ENCODE results near the gene STEAP1B.

Gene STEAP1B

GRCh38 chr7:22420973-22421635, 78.9 kb downstream of the STEAP1B start:
- no peak overlapping the region for H3K27ac ChIP-seq (ENCODE audit: low read depth, low read length)

GRCh38 chr7:22420008-22420407, 80.0 kb downstream of the STEAP1B start:
- Histone ChIP-seq H3K36me3 (ENCODE audit: control insufficient read depth in 1 of 2, insufficient read depth in 2 of 2, low read length in 2 of 2) (no peaks in the 10 kb centered on the region), H3K27me3 (ENCODE audit: control insufficient read depth in 1 of 2, insufficient read depth in 2 of 2, low read length in 2 of 2) (no peaks in the 10 kb centered on the region), H3K9ac (ENCODE audit: low read depth in 1 of 2, low read length in 2 of 2) (no peak overlapping the region), H3K4me1 (ENCODE audit: control insufficient read depth in 1 of 2, insufficient read depth in 2 of 2, low read length in 2 of 2) (no peaks in the 10 kb centered on the region), H3K27ac (ENCODE audit: low read depth, low read length) (no peak overlapping the region), H3K9me3 (ENCODE audit: control insufficient read depth in 1 of 2, low read length in 2 of 2) (no peaks in the 10 kb centered on the region), H3K4me3 (ENCODE audit: low read depth in 1 of 2, low read length in 2 of 2) (no peak overlapping the region)

More at GRCh38 chr7:22420973-22421635, 78.9 kb downstream of the STEAP1B start:
- Histone ChIP-seq H3K36me3 (ENCODE audit: control insufficient read depth in 1 of 2, insufficient read depth in 2 of 2, low read length in 2 of 2) (no peaks in the 10 kb centered on the region), H3K27me3 (ENCODE audit: control insufficient read depth in 1 of 2, insufficient read depth in 2 of 2, low read length in 2 of 2) (no peaks in the 10 kb centered on the region), H3K4me3 (ENCODE audit: low read depth in 1 of 2, low read length in 2 of 2) (no peak overlapping the region), H3K9ac (ENCODE audit: low read depth in 1 of 2, low read length in 2 of 2) (no peak overlapping the region), H3K4me1 (ENCODE audit: control insufficient read depth in 1 of 2, insufficient read depth in 2 of 2, low read length in 2 of 2) (no peaks in the 10 kb centered on the region), H3K9me3 (ENCODE audit: control insufficient read depth in 1 of 2, low read length in 2 of 2) (no peaks in the 10 kb centered on the region)

GRCh38 chr7:22419488-22419887, 80.5 kb downstream of the STEAP1B start:
- no peaks in the 10 kb centered on the region for H3K36me3 ChIP-seq (ENCODE audit: control insufficient read depth in 1 of 2, insufficient read depth in 2 of 2, low read length in 2 of 2)
- H3K27ac ChIP-seq (ENCODE audit: low read depth, low read length) = no peak overlapping the region
- no peak overlapping the region for H3K9ac ChIP-seq (ENCODE audit: low read depth in 1 of 2, low read length in 2 of 2)
- no peak overlapping the region for H3K4me3 ChIP-seq (ENCODE audit: low read depth in 1 of 2, low read length in 2 of 2)
- no peaks in the 10 kb centered on the region for H3K27me3 ChIP-seq (ENCODE audit: control insufficient read depth in 1 of 2, insufficient read depth in 2 of 2, low read length in 2 of 2)
- no peaks in the 10 kb centered on the region for H3K9me3 ChIP-seq (ENCODE audit: control insufficient read depth in 1 of 2, low read length in 2 of 2)
- no peaks in the 10 kb centered on the region for H3K4me1 ChIP-seq (ENCODE audit: control insufficient read depth in 1 of 2, insufficient read depth in 2 of 2, low read length in 2 of 2)

GRCh38 chr7:22418251-22419046, 81.5 kb downstream of the STEAP1B start:
- Histone ChIP-seq H3K4me3 (ENCODE audit: low read depth in 1 of 2, low read length in 2 of 2) (no peak overlapping the region), H3K9ac (ENCODE audit: low read depth in 1 of 2, low read length in 2 of 2) (no peak overlapping the region), H3K36me3 (ENCODE audit: control insufficient read depth in 1 of 2, insufficient read depth in 2 of 2, low read length in 2 of 2) (no peaks in the 10 kb centered on the region), H3K9me3 (ENCODE audit: control insufficient read depth in 1 of 2, low read length in 2 of 2) (no peaks in the 10 kb centered on the region), H3K27me3 (ENCODE audit: control insufficient read depth in 1 of 2, insufficient read depth in 2 of 2, low read length in 2 of 2) (no peaks in the 10 kb centered on the region), H3K4me1 (ENCODE audit: control insufficient read depth in 1 of 2, insufficient read depth in 2 of 2, low read length in 2 of 2) (no peaks in the 10 kb centered on the region), H3K27ac (ENCODE audit: low read depth, low read length) (no peak overlapping the region)

- Histone ChIP-seq H3K9me3 (ENCODE audit: control insufficient read depth in 1 of 2, low read length in 2 of 2) (no peaks in the 10 kb centered on the region), H3K4me3 (ENCODE audit: low read depth in 1 of 2, low read length in 2 of 2) (no peak overlapping the region), H3K36me3 (ENCODE audit: control insufficient read depth in 1 of 2, insufficient read depth in 2 of 2, low read length in 2 of 2) (no peaks in the 10 kb centered on the region), H3K4me1 (ENCODE audit: control insufficient read depth in 1 of 2, insufficient read depth in 2 of 2, low read length in 2 of 2) (no peaks in the 10 kb centered on the region), H3K27me3 (ENCODE audit: control insufficient read depth in 1 of 2, insufficient read depth in 2 of 2, low read length in 2 of 2) (no peaks in the 10 kb centered on the region), H3K27ac (ENCODE audit: low read depth, low read length) (no peak overlapping the region), H3K9ac (ENCODE audit: low read depth in 1 of 2, low read length in 2 of 2) (no peak overlapping the region)
Observed at GRCh38 chr7:22417841-22418240, 82.1 kb downstream of the STEAP1B start.

DNA sequence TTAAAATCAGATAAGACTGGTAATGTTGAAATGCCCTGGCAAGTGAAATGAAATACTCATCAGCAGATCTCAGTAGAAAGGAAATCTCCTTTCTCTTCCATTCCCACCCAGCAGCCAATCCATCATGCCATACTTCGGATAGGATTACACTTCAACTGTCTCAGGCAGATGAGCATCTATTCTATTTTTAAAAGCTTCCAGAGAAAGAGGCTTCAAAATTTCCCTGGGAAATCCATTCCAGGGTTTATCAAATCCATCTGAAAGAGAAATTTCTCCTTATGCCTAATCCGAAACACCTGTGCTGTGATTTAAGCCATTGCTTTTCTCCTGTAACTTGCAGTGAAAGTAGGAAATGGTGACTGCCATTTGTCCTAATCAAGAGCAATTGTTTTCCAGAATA, 82.6 kb downstream of the STEAP1B start:
- H3K27ac ChIP-seq (ENCODE audit: low read depth, low read length) = no peak overlapping the region
- H3K9ac ChIP-seq (ENCODE audit: low read depth in 1 of 2, low read length in 2 of 2) = no peak overlapping the region
- H3K4me1 ChIP-seq (ENCODE audit: control insufficient read depth in 1 of 2, insufficient read depth in 2 of 2, low read length in 2 of 2) = no peaks in the 10 kb centered on the region
- no peak overlapping the region for H3K4me3 ChIP-seq (ENCODE audit: low read depth in 1 of 2, low read length in 2 of 2)
- no peaks in the 10 kb centered on the region for H3K36me3 ChIP-seq (ENCODE audit: control insufficient read depth in 1 of 2, insufficient read depth in 2 of 2, low read length in 2 of 2)
- no peaks in the 10 kb centered on the region for H3K27me3 ChIP-seq (ENCODE audit: control insufficient read depth in 1 of 2, insufficient read depth in 2 of 2, low read length in 2 of 2)
- H3K9me3 ChIP-seq (ENCODE audit: control insufficient read depth in 1 of 2, low read length in 2 of 2) = no peaks in the 10 kb centered on the region

GRCh38 chr7:22414424-22414823, 85.6 kb downstream of the STEAP1B start:
- Histone ChIP-seq H3K4me1 (ENCODE audit: control insufficient read depth in 1 of 2, insufficient read depth in 2 of 2, low read length in 2 of 2) (no peaks in the 10 kb centered on the region), H3K9me3 (ENCODE audit: control insufficient read depth in 1 of 2, low read length in 2 of 2) (no peaks in the 10 kb centered on the region), H3K27ac (ENCODE audit: low read depth, low read length) (no peak overlapping the region), H3K27me3 (ENCODE audit: control insufficient read depth in 1 of 2, insufficient read depth in 2 of 2, low read length in 2 of 2) (no peaks in the 10 kb centered on the region), H3K9ac (ENCODE audit: low read depth in 1 of 2, low read length in 2 of 2) (no peak overlapping the region), H3K36me3 (ENCODE audit: control insufficient read depth in 1 of 2, insufficient read depth in 2 of 2, low read length in 2 of 2) (no peaks in the 10 kb centered on the region), H3K4me3 (ENCODE audit: low read depth in 1 of 2, low read length in 2 of 2) (no peak overlapping the region)

DNA sequence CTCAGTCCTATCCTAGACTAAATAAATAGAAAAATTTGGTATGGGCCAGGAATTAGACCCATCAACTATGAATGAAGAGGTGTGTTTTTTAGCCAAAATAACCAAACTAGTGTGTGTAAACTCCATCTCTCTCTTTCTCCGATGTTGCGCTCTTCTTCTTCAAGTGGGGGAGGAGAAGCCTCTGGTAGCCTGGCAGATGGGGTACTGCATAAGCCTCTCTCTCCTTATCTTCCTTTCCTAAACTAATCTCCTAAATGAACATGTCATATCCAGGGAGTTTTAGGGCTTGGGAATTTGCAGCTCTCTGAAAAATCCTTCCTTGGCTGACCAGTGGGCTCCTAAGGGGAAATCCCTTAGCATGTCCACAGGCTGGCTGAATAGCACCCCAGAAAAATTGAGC, 86.8 kb downstream of the STEAP1B start:
- no peaks in the 10 kb centered on the region for H3K36me3 ChIP-seq (ENCODE audit: control insufficient read depth in 1 of 2, insufficient read depth in 2 of 2, low read length in 2 of 2)
- no peak overlapping the region for H3K4me3 ChIP-seq (ENCODE audit: low read depth in 1 of 2, low read length in 2 of 2)
- H3K4me1 ChIP-seq (ENCODE audit: control insufficient read depth in 1 of 2, insufficient read depth in 2 of 2, low read length in 2 of 2) = no peaks in the 10 kb centered on the region
- H3K27me3 ChIP-seq (ENCODE audit: control insufficient read depth in 1 of 2, insufficient read depth in 2 of 2, low read length in 2 of 2) = no peaks in the 10 kb centered on the region
- H3K27ac ChIP-seq (ENCODE audit: low read depth, low read length) = no peak overlapping the region
- no peak overlapping the region for H3K9ac ChIP-seq (ENCODE audit: low read depth in 1 of 2, low read length in 2 of 2)
- no peaks in the 10 kb centered on the region for H3K9me3 ChIP-seq (ENCODE audit: control insufficient read depth in 1 of 2, low read length in 2 of 2)

GRCh38 chr7:22411977-22412693, 87.9 kb downstream of the STEAP1B start:
- H3K27me3 ChIP-seq (ENCODE audit: control insufficient read depth in 1 of 2, insufficient read depth in 2 of 2, low read length in 2 of 2) = no peaks in the 10 kb centered on the region
- no peaks in the 10 kb centered on the region for H3K4me1 ChIP-seq (ENCODE audit: control insufficient read depth in 1 of 2, insufficient read depth in 2 of 2, low read length in 2 of 2)
- H3K27ac ChIP-seq (ENCODE audit: low read depth, low read length) = no peak overlapping the region
- H3K36me3 ChIP-seq (ENCODE audit: control insufficient read depth in 1 of 2, insufficient read depth in 2 of 2, low read length in 2 of 2) = no peaks in the 10 kb centered on the region
- no peaks in the 10 kb centered on the region for H3K9me3 ChIP-seq (ENCODE audit: control insufficient read depth in 1 of 2, low read length in 2 of 2)
- no peak overlapping the region for H3K4me3 ChIP-seq (ENCODE audit: low read depth in 1 of 2, low read length in 2 of 2)
- no peak overlapping the region for H3K9ac ChIP-seq (ENCODE audit: low read depth in 1 of 2, low read length in 2 of 2)

- H3K9me3 ChIP-seq (ENCODE audit: control insufficient read depth in 1 of 2, low read length in 2 of 2) = no peaks in the 10 kb centered on the region
- no peak overlapping the region for H3K4me3 ChIP-seq (ENCODE audit: low read depth in 1 of 2, low read length in 2 of 2)
Observed at GRCh38 chr7:22406715-22407114, 93.3 kb downstream of the STEAP1B start.

More at GRCh38 chr7:22406715-22407114, 93.3 kb downstream of the STEAP1B start:
- no peak overlapping the region for H3K9ac ChIP-seq (ENCODE audit: low read depth in 1 of 2, low read length in 2 of 2)
- no peak overlapping the region for H3K27ac ChIP-seq (ENCODE audit: low read depth, low read length)
- no peaks in the 10 kb centered on the region for H3K27me3 ChIP-seq (ENCODE audit: control insufficient read depth in 1 of 2, insufficient read depth in 2 of 2, low read length in 2 of 2)
- no peaks in the 10 kb centered on the region for H3K4me1 ChIP-seq (ENCODE audit: control insufficient read depth in 1 of 2, insufficient read depth in 2 of 2, low read length in 2 of 2)
- no peaks in the 10 kb centered on the region for H3K36me3 ChIP-seq (ENCODE audit: control insufficient read depth in 1 of 2, insufficient read depth in 2 of 2, low read length in 2 of 2)

Measured in duodenal mucosa (tissue), 2 donors.